ENCODE measurements around the gene SPATA6L.

- TF ChIP-seq CTCF (conservative IDR thresholded peaks at IDR 0.05), result no peak
- no peak for TF ChIP-seq ZFX (IDR thresholded peaks at IDR 0.05)
Observed at GRCh38 chr9:4671737-4672136, 5.5 kb upstream of the SPATA6L start.

Data from C4-2B (cell line).